ENCODE data around the gene EIF5B. TPM values are rescaled to one million over a fixed set of nuclear protein-coding genes. Genes with fewer than 3 reads are reported as not detected.

The EIF5B gene
- total RNA-seq, 4 donors from 2014 or later = 33.0 to 71.3 (median 50.7) TPM

- peak overlapping the region; percentile 69 to 77 (median 74) for H3K27ac ChIP-seq
- no peaks in the 10 kb centered on the region for H3K4me1 ChIP-seq
- no peaks in the 10 kb centered on the region for H3K9me3 ChIP-seq
- H3K36me3 ChIP-seq = peaks cover 0 to 92% of the 10 kb centered on the region in 2 donors
- DNase-seq = no peak
- intact Hi-C loops (cut with DNase I; ENCODE audit: low total_unique reads) = no loop called here
- no peak for ATAC-seq
- in situ Hi-C loops (cut with MboI; ENCODE audit: low sequenced_read_pairs in 4 of 4) = no loop called here
- TF ChIP-seq POLR2A (IDR thresholded peaks at IDR 0.05) (no peak), CTCF (IDR thresholded peaks at IDR 0.05 in 4 of 5, conservative IDR thresholded peaks at IDR 0.05 in 1 of 5) (no peak)
- no peak overlapping the region for H3K4me3 ChIP-seq
- H3K27me3 ChIP-seq = no peaks in the 10 kb centered on the region
Measured at GRCh38 chr2:99397266-99397920, 60.2 kb downstream of the EIF5B start.

DNA sequence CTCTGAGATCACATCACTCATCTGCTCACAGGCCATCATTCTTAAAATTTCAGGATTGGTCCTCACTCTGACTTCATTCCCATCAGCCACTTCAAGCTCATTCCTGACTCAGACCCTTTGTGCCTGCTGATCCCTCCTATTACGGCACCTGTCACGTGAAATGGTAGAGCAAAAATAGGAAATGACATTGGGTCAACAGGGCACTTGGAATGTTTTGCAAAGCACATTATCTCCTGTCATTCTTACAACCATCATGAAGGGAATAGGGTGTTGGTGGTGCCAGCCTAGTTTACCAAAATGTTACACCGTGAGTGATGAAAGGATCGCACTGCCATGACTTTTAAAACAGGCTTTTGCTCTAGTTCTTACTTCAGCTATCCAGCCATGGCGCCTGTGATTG is 61.1 kb downstream of the EIF5B start:
- no peaks in the 10 kb centered on the region for H3K9me3 ChIP-seq
- intact Hi-C loops (cut with DNase I; ENCODE audit: low total_unique reads) (no loop called here), in situ Hi-C loops (cut with MboI; ENCODE audit: low sequenced_read_pairs in 4 of 4) (no loop called here)
- peak; percentile 79 to 83 for ATAC-seq
- H3K36me3 ChIP-seq = peaks cover 0 to 100% of the 10 kb centered on the region in 2 donors
- H3K27ac ChIP-seq = peak overlapping the region; percentile 69 to 77 (median 74)
- DNase-seq = no peak
- no peaks in the 10 kb centered on the region for H3K4me1 ChIP-seq
- no peaks in the 10 kb centered on the region for H3K27me3 ChIP-seq
- H3K4me3 ChIP-seq = no peak overlapping the region
- no peak for TF ChIP-seq CTCF (IDR thresholded peaks at IDR 0.05 in 4 of 5, conservative IDR thresholded peaks at IDR 0.05 in 1 of 5)
- TF ChIP-seq POLR2A (IDR thresholded peaks at IDR 0.05) = no peak

GRCh38 chr2:99399063-99399462 is 61.9 kb downstream of the EIF5B start:
- TF ChIP-seq CTCF (IDR thresholded peaks at IDR 0.05 in 4 of 5, conservative IDR thresholded peaks at IDR 0.05 in 1 of 5) = no peak
- in situ Hi-C loops (cut with MboI; ENCODE audit: low sequenced_read_pairs in 4 of 4) (no loop called here), intact Hi-C loops (cut with DNase I; ENCODE audit: low total_unique reads) (no loop called here)
- Histone ChIP-seq H3K36me3 (peaks cover 0 to 100% of the 10 kb centered on the region in 2 donors), H3K4me3 (no peak overlapping the region), H3K27me3 (no peaks in the 10 kb centered on the region), H3K27ac (peak overlapping the region; percentile 69 to 77 (median 74)), H3K9me3 (no peaks in the 10 kb centered on the region), H3K4me1 (peaks cover 4 to 7% of the 10 kb centered on the region in 2 donors)
- ATAC-seq (no peak), DNase-seq (no peak)

GRCh38 chr2:99399795-99400194 is 62.6 kb downstream of the EIF5B start:
- TF ChIP-seq CTCF (IDR thresholded peaks at IDR 0.05 in 4 of 5, conservative IDR thresholded peaks at IDR 0.05 in 1 of 5) (no peak), POLR2A (IDR thresholded peaks at IDR 0.05) (no peak)
- ATAC-seq = no peak
- in situ Hi-C loops (cut with MboI; ENCODE audit: low sequenced_read_pairs in 4 of 4) = no loop called here

More at GRCh38 chr2:99399795-99400194, 62.6 kb downstream of the EIF5B start:
- Histone ChIP-seq H3K36me3 (peaks cover 0 to 97% of the 10 kb centered on the region in 2 donors), H3K4me3 (no peak overlapping the region), H3K27ac (peak overlapping the region in 3 of 4 donors; percentile 69 to 77 (median 75)), H3K4me1 (peaks cover 12 to 14% of the 10 kb centered on the region in 2 donors), H3K27me3 (no peaks in the 10 kb centered on the region), H3K9me3 (no peaks in the 10 kb centered on the region)
- intact Hi-C loops (cut with DNase I; ENCODE audit: low total_unique reads) = no loop called here
- DNase-seq = no peak

All from gastrocnemius medialis (tissue), 4 donors.